HG03095 (cell line): ENCODE results near the gene CRX.
"Not testable (repeated sequence)": the region's sequence is repeated elsewhere in the genome, so short reads cannot be mapped to it uniquely, and the experiment has no call there.

Experiments
- ATAC-seq: cut with Tn5 transposase; IDR thresholded peaks from one replicate; pipeline ENCODE4 v1.9.1; 2021; ENCODE audit warnings: moderate library complexity; ENCODE audit not compliant: unreplicated experiment

The CRX gene

DNA sequence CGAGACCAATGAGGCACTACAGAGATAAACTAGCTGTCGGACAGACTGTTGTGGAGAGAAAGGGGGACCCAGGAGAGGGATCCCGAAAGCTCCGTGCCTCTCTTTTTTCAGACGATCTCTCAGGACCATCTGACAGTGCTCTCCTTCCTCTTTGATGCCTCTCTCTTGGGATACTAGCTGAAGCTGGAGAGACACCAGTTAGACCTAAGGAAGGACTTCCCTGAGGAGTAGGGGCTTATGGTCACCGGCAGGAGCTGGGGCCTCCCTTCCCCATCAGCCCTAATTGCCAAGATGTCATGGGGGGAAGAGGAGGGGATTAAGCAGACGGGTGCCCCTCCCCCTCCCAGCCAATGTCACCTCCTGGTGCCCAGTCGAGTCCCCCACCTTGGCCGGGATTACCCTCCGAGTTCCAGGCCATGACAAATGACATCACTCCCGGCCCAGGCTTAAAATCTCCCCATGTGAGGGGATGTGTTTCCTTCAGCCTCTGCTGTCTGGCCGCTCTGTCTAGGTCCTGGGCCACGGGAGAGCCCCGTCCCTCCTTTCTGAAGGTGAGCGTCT is at the start of gene CRX:
TSS of gene CRX (plus strand) at position 478 of the 561 bp plus-strand sequence. CDS start 12,507 bp downstream, outside the sequence.
- ATAC-seq, result no peak

GRCh38 chr19:47776568-47776967 is 45.2 kb upstream of the CRX start:
- ATAC-seq, result no peak

GRCh38 chr19:47777245-47778048 is 44.3 kb upstream of the CRX start:
- not testable (repeated sequence) for ATAC-seq

DNA sequence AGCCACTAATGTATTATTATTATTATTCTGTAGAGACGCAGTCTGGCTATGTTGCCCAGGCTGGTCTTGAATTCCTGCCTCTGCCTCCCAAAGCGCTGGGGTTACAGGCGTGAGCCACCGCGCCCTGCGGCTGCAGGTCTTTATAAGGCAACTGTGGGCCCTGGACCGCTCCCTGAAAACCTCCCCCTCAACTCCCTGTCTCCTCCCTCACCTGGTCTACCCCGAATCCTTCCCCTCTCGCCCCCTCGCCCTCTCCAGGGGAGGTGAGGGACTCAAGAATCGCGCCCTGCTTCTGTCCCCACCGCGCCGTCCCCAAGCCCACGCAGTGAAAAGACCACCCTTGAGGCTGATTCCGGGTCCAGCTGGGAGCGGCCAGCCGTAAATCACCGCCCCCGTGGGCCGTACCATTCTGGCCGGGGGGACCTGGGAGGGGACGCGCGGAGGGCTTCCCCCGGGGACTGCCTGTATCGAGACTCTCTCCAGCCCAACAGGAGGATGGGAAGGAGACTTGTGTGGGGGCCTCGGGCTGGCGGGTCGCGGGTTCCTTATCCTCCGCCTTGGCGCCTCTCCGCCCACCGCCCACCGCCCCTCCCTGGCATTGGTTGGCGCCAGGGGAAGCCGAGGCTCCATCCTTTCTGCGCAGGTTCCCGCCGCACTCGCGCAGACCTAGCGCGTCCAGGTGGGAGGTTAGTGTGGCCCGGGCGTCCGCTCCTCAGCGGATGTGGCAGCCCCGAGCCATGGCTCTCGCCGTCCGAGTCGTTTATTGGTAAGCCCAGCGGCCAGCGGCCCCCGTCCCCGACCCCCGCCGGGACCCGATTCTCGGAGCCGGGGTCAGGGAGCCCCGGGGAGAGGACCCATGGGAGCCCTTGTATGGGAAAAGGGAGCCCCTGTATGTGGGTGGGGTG is 43.4 kb upstream of the CRX start, which contains the start of gene SELENOW:
TSS of gene SELENOW (plus strand) at position 655 of the 905 bp plus-strand sequence. CDS start at position 738, 83 bp downstream.
- peak; percentile 72 for ATAC-seq

GRCh38 chr19:47778954-47779351 is 42.8 kb upstream of the CRX start:
- ATAC-seq, result no peak

DNA sequence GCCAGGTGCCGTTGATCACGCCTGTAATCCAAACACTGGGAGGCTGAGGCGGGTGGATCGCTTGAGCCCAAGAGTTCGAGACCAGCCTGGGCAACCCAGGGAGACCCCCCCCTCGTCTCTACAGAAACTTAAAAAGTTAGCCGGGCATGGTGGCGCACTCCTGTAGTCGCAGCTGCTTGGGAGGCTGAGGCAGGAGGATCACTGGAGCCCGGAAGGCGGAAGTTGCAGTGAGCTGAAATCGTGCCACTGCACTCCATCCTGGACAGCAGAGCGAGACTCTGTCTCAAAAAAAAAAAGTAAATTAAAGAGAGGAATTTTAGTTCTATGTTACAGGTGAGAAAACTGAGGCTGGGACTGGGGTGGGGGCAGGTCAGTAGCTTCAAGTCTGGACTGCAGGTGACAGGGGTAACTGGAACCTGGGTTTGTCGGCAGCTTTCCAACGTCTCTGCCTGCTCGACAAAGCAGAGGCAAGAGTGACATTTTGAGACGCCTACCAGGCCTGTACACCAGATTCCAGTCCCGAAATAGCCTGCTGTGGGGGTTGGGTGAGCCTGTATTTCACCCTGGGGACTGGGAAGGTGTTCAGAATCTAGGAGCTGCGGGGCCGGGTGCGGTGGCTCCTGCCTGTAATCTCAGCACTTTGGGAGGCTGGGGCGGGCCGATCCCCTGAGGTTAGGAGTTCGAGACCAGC is 42.1 kb upstream of the CRX start:
- ATAC-seq, result no peak

- ATAC-seq, result no peak
Measured at GRCh38 chr19:47780215-47780551, 41.6 kb upstream of the CRX start.

GRCh38 chr19:47781590-47782262 is 40.0 kb upstream of the CRX start:
- no peak for ATAC-seq

GRCh38 chr19:47786566-47786965 is 35.2 kb upstream of the CRX start:
- no peak for ATAC-seq

- ATAC-seq, result not testable (repeated sequence)
Measured at GRCh38 chr19:47787307-47787706, 34.4 kb upstream of the CRX start.

- ATAC-seq, result not testable (repeated sequence)
Measured at GRCh38 chr19:47789811-47790210, 31.9 kb upstream of the CRX start.

DNA sequence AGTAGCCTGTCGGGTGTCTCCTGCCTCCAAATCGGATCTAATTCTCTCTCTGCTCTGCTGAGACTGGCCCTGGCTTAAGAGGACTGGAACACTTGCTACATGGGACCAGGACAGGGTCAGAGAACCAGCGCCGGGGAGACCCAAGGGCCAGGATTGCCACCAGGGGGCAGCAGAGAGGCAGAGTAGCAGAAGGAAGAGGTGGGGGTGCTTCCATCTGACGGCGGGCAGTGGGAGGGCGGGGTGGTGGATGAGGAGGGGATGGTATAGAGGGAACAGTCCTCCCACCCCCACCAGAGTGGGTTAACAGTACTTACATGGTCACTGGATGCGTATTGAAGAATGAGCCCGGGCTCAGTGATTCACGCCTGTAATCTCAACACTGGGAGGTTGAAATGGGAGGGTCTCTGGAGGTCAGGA is 31.3 kb upstream of the CRX start:
- ATAC-seq, result no peak

DNA sequence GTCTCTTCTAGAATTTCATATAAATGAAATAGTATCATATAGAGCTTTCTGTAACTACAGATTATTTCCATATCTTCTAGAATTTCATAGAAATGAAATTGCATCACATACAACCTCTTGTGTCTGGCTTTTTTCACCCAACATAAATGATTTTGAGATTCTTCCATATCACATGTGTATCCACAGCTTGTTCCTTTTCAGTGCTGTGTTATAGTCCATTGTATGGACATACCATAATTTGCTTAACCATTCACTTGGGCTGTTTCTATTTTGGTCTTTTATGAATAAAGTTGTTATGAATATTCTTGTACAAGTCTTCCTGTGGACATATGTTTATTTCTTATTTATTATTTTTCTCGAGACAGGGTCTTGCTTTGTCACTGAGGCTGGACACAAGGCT is 29.1 kb upstream of the CRX start:
- no peak for ATAC-seq

GRCh38 chr19:47794526-47794925 is 27.2 kb upstream of the CRX start:
- no peak for ATAC-seq

DNA sequence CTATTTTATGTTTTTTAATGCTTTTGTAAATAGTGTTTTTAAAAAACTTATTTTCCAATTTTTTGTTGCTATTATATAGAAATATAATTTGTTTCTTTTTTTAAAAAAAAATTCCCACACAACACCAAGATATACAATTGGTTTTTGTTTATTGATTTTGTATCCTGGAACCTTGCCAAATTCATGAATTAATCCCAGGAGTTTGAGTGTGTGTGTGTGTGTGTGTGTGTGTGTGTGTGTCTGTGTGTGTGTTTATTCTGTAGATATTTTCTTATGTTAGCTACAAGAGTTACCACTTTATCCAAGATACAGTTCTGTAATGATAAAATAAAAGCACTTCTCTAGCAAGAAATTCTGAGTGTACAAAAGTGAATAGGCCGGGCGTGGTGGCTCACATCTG is 25.0 kb upstream of the CRX start:
- no peak for ATAC-seq

- no peak for ATAC-seq
Measured at GRCh38 chr19:47797996-47798903, 23.5 kb upstream of the CRX start.

- no peak for ATAC-seq
Measured at GRCh38 chr19:47798904-47799266, 22.9 kb upstream of the CRX start.

DNA sequence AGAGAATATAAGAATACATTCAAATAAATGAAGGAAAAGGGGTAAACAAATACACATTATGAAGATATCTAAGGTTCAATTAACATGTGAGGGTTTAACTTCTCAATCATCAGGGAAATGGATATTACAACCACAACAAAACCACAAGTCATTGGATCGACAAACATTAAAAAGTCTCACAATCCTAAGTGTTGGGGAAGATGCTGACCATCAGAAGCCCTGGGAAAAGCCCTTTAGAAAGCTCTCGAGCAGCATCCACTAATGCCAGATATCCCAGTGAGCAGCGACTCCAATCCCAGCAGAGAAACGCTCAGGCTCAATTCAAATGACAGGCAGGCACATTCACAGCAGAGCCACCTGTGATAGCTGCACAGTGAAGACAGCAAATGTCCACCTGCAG is 20.5 kb upstream of the CRX start:
- no peak for ATAC-seq

DNA sequence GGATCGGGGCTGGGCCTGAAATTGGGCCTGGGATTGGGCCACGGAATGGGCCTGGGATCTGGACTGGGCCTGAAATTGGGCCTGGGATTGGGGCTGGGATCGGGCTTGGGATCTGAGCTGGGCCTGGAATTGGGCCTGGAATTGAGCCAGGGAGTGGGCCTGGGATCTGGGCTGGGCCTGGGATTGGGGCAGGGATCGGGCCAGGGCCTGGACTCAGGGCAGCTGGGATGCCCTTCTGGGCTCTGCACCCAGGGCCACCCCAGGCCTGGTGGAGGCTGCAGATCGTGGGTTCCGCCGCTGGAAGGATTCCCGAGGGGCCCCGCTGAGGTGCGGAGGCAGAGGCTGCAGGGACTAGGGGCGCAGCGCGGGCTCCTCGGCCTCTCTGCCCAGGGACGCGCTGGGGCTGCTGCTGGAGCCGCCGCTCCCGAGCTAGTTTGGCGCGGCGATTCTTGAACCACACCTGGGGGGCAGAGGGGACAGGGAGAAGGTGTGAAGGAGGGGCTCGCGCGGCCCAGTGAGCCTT is 19.2 kb upstream of the CRX start:
- no peak for ATAC-seq
